ENCODE data around the gene FECH. TPM values are rescaled to one million over a fixed set of nuclear protein-coding genes. Genes with fewer than 3 reads are reported as not detected.

Gene FECH
- total RNA-seq, 4 donors from 2014 or later: 60.8 to 78.4 (median 70.2) TPM

DNA sequence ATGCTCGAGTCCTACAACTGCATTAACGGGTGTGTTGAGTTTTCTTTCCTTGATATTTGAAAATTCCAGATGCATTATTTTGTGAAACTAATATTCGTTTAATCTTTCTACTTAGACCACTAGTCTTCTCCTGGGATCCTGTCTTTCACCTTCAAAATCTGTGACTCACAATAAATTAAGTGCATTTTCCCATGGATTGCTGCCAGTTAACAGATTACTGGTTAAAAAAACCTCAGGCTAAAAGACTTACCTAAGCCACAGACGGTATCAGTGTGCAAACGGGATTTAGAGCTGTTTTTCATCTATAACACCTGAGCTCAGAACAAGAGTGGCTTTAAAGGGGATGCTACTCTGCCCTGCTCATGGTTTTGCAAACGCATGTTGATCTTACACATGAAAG, 10.2 kb downstream of the FECH start:
- H3K4me1 ChIP-seq: no peaks in the 10 kb centered on the region
- no peaks in the 10 kb centered on the region for H3K27me3 ChIP-seq
- in situ Hi-C loops (cut with MboI; ENCODE audit: low sequenced_read_pairs in 4 of 4) (no loop called here), intact Hi-C loops (cut with DNase I; ENCODE audit: low total_unique reads) (no loop called here)
- peaks cover 2 to 76% of the 10 kb centered on the region in 2 donors for H3K36me3 ChIP-seq
- ATAC-seq (no peak), DNase-seq (no peak)
- TF ChIP-seq, protein P1, sequence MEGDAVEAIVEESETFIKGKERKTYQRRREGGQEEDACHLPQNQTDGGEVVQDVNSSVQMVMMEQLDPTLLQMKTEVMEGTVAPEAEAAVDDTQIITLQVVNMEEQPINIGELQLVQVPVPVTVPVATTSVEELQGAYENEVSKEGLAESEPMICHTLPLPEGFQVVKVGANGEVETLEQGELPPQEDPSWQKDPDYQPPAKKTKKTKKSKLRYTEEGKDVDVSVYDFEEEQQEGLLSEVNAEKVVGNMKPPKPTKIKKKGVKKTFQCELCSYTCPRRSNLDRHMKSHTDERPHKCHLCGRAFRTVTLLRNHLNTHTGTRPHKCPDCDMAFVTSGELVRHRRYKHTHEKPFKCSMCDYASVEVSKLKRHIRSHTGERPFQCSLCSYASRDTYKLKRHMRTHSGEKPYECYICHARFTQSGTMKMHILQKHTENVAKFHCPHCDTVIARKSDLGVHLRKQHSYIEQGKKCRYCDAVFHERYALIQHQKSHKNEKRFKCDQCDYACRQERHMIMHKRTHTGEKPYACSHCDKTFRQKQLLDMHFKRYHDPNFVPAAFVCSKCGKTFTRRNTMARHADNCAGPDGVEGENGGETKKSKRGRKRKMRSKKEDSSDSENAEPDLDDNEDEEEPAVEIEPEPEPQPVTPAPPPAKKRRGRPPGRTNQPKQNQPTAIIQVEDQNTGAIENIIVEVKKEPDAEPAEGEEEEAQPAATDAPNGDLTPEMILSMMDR (IDR thresholded peaks at IDR 0.05 in 4 of 5, conservative IDR thresholded peaks at IDR 0.05 in 1 of 5): no peak
- no peak for TF ChIP-seq POLR2A (IDR thresholded peaks at IDR 0.05)
- no peak overlapping the region for H3K27ac ChIP-seq
- H3K4me3 ChIP-seq: no peak overlapping the region
- H3K9me3 ChIP-seq: no peaks in the 10 kb centered on the region

GRCh38 chr18:57575542-57575941, 11.0 kb downstream of the FECH start:
- H3K4me3 ChIP-seq: no peak overlapping the region

DNA sequence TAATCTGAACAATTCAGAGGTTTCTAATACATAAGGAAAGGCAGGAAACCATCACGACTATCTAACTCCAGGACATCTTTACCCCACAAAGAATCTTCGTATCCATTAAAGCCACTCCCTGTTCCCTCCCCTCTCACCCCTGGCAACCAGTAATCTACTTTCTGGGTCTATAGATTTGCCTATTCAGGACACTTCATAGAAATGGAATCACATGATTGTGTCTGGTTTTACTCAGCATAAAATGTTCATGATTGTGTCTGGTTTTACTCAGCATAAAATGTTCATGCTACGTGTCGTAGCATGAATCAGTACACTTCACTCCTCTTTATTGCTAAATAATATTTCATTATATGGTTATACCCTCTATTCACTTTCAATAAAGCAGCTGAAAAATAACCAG, 11.6 kb downstream of the FECH start:
- Histone ChIP-seq H3K27me3 (no peaks in the 10 kb centered on the region), H3K4me1 (no peaks in the 10 kb centered on the region), H3K36me3 (peaks cover 2 to 85% of the 10 kb centered on the region in 2 donors), H3K4me3 (no peak overlapping the region), H3K9me3 (no peaks in the 10 kb centered on the region), H3K27ac (no peak overlapping the region)
- ATAC-seq (no peak), DNase-seq (no peak)
- TF ChIP-seq, protein P1 (IDR thresholded peaks at IDR 0.05 in 4 of 5, conservative IDR thresholded peaks at IDR 0.05 in 1 of 5): no peak
- TF ChIP-seq POLR2A (IDR thresholded peaks at IDR 0.05): no peak
- intact Hi-C loops (cut with DNase I; ENCODE audit: low total_unique reads) (no loop called here), in situ Hi-C loops (cut with MboI; ENCODE audit: low sequenced_read_pairs in 4 of 4) (loop anchor here (25.0 kb wide), 1 partner anchor 838 kb away; no protein-coding TSS in a partner anchor)

More at GRCh38 chr18:57575542-57575941, 11.0 kb downstream of the FECH start:
- no peaks in the 10 kb centered on the region for H3K4me1 ChIP-seq
- ATAC-seq (no peak), DNase-seq (no peak)
- in situ Hi-C loops (cut with MboI; ENCODE audit: low sequenced_read_pairs in 4 of 4): no loop called here
- H3K36me3 ChIP-seq: peaks cover 2 to 84% of the 10 kb centered on the region in 2 donors
- no peaks in the 10 kb centered on the region for H3K27me3 ChIP-seq
- no peaks in the 10 kb centered on the region for H3K9me3 ChIP-seq
- intact Hi-C loops (cut with DNase I; ENCODE audit: low total_unique reads): no loop called here
- no peak overlapping the region for H3K27ac ChIP-seq
- TF ChIP-seq, protein P1 (IDR thresholded peaks at IDR 0.05 in 4 of 5, conservative IDR thresholded peaks at IDR 0.05 in 1 of 5): no peak
- no peak for TF ChIP-seq POLR2A (IDR thresholded peaks at IDR 0.05)

DNA sequence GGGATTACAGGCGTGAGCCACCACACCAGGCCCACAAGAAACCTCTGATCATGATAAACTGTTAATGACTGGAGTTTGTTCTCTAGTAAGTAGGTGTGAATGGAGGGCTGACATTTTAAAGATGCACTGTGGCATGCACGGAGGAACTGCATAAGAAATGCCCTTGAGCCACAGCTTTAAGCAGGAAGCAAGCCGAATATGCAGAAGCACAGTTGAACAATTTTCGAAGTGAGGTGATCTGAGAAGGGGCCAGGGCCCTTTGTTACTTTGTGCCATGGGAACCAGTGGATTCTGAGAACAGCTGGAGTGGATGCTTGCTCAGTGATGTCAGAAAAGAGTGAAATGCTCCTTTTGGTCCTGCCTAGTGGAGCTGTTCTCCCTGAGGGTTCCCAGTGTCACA, 16.3 kb downstream of the FECH start:
- Histone ChIP-seq H3K27ac (no peak overlapping the region), H3K9me3 (no peaks in the 10 kb centered on the region), H3K27me3 (no peaks in the 10 kb centered on the region), H3K4me1 (no peaks in the 10 kb centered on the region), H3K4me3 (no peak overlapping the region), H3K36me3 (peaks cover 0 to 88% of the 10 kb centered on the region in 2 donors)
- in situ Hi-C loops (cut with MboI; ENCODE audit: low sequenced_read_pairs in 4 of 4) (loop anchor here (25.0 kb wide), 1 partner anchor 833 kb away; no protein-coding TSS in a partner anchor), intact Hi-C loops (cut with DNase I; ENCODE audit: low total_unique reads) (no loop called here)
- TF ChIP-seq, protein P1 (IDR thresholded peaks at IDR 0.05 in 4 of 5, conservative IDR thresholded peaks at IDR 0.05 in 1 of 5): no peak
- TF ChIP-seq POLR2A (IDR thresholded peaks at IDR 0.05): no peak
- ATAC-seq: no peak
- DNase-seq: no peak

GRCh38 chr18:57569133-57569532, 17.4 kb downstream of the FECH start:
- DNase-seq (no peak), ATAC-seq (no peak)
- no peak for TF ChIP-seq POLR2A (IDR thresholded peaks at IDR 0.05)
- TF ChIP-seq, protein P1 (IDR thresholded peaks at IDR 0.05 in 4 of 5, conservative IDR thresholded peaks at IDR 0.05 in 1 of 5): no peak
- H3K4me1 ChIP-seq: no peaks in the 10 kb centered on the region
- H3K36me3 ChIP-seq: peaks cover 3 to 86% of the 10 kb centered on the region in 2 donors
- H3K4me3 ChIP-seq: no peak overlapping the region
- in situ Hi-C loops (cut with MboI; ENCODE audit: low sequenced_read_pairs in 4 of 4): loop anchor here (25.0 kb wide), 1 partner anchor 832 kb away; no protein-coding TSS in a partner anchor
- no peak overlapping the region for H3K27ac ChIP-seq
- no peaks in the 10 kb centered on the region for H3K27me3 ChIP-seq
- H3K9me3 ChIP-seq: no peaks in the 10 kb centered on the region
- intact Hi-C loops (cut with DNase I; ENCODE audit: low total_unique reads): no loop called here

Data from gastrocnemius medialis (tissue), 4 donors.